DND-41 (cell line): ENCODE data around the gene RFFL.

ENCODE experiments used
- CTCF ChIP-seq: IDR thresholded peaks from 2 replicates; pipeline ENCODE4 v1.5.1; 2012; ENCODE audit warnings: borderline replicate concordance, low read length, moderate library complexity, mild to moderate bottlenecking; ENCODE audit not compliant: poor library complexity, severe bottlenecking; ENCODE audit errors: extremely low read depth
- EZH2 ChIP-seq: IDR thresholded peaks from 3 replicates; pipeline ENCODE4 v1.6.1; 2012; ENCODE audit warnings: borderline replicate concordance, low read depth, mild to moderate bottlenecking, moderate library complexity, low read length, inconsistent platforms; ENCODE audit not compliant: severe bottlenecking

GRCh38 chr17:34980681-34981537 is 82.6 kb downstream of the RFFL start:
- peak; percentile 59 for TF ChIP-seq CTCF
- TF ChIP-seq EZH2 = no peak
